SU-DHL-6 (cell line): Measurements from ENCODE around the gene DCLK1.

ENCODE experiments used
- H2AFZ ChIP-seq: fragments of 200-600 bp; sonication (generic); 2 replicates; pipeline ENCODE4 v1.6.1; 2014; ENCODE audit warnings: low read depth, mild to moderate bottlenecking, moderate library complexity, mixed read lengths, antibody characterized with exemption, low read length; ENCODE audit not compliant: severe bottlenecking
- H3F3A ChIP-seq: fragments of 200-600 bp; shearing (Covaris generic); 2 replicates; pipeline ENCODE4 v1.6.0; 2016; ENCODE audit warnings: antibody characterized with exemption, mild to moderate bottlenecking; ENCODE audit not compliant: insufficient read depth
- H3K27ac ChIP-seq: fragments of 200-600 bp; sonication (generic); 2 replicates; pipeline ENCODE4 v1.5.1; 2016; ENCODE audit warnings: low read depth, mild to moderate bottlenecking, low read length, moderate library complexity, mixed read lengths
- H3K27me3 ChIP-seq: fragments of 200-600 bp; sonication (generic), shearing (Covaris generic); 2 replicates; pipeline ENCODE4 v1.6.0; 2014; ENCODE audit warnings: mild to moderate bottlenecking, low read length
- H3K36me3 ChIP-seq: fragments of 200-600 bp; sonication (generic); 2 replicates; pipeline ENCODE4 v1.6.1; 2014; ENCODE audit warnings: mild to moderate bottlenecking, low read length, mixed read lengths
- H3K4me2 ChIP-seq: fragments of 300-600, 200-600 bp; shearing (Covaris generic), sonication (generic); 2 replicates; pipeline ENCODE4 v1.6.0; 2014; ENCODE audit warnings: low read length, low read depth, mild to moderate bottlenecking; ENCODE audit not compliant: poor library complexity, severe bottlenecking
- H3K4me3 ChIP-seq: fragments of 200-600 bp; sonication (generic); 2 replicates; pipeline ENCODE4 v1.5.1; 2014; ENCODE audit warnings: antibody characterized with exemption, low read length, mild to moderate bottlenecking, mixed read lengths; ENCODE audit not compliant: insufficient read depth, poor library complexity, severe bottlenecking
- H3K79me2 ChIP-seq: fragments of 200-600 bp; sonication (generic); 2 replicates; pipeline ENCODE4 v1.6.1; 2014; ENCODE audit warnings: mild to moderate bottlenecking, low read length, moderate library complexity; ENCODE audit not compliant: insufficient read depth
- H3K9ac ChIP-seq: fragments of 200-600 bp; sonication (generic); 2 replicates; pipeline ENCODE4 v1.7.0; 2014; ENCODE audit warnings: mild to moderate bottlenecking, low read length
- H3K9me2 ChIP-seq: fragments of 200-600 bp; sonication (generic); replicated peaks from 2 replicates; pipeline ENCODE4 v1.6.1; 2014; ENCODE audit warnings: low read length; ENCODE audit not compliant: insufficient read depth
- H3K9me3 ChIP-seq: fragments of 200-600 bp; sonication (generic); 2 replicates; pipeline ENCODE4 v1.6.1; 2014; ENCODE audit warnings: low read length, mixed read lengths; ENCODE audit not compliant: insufficient read depth
- H4K20me1 ChIP-seq: fragments of 200-600 bp; sonication (generic); 2 replicates; pipeline ENCODE4 v1.6.1; 2014; ENCODE audit warnings: low read depth, mild to moderate bottlenecking, antibody characterized with exemption, low read length, moderate library complexity, mixed read lengths
- CTCF ChIP-seq: fragments of 200-600 bp; sonication (generic); IDR thresholded peaks from one replicate; pipeline ENCODE4 v1.5.1; 2017; ENCODE audit warnings: antibody characterized with exemption, mild to moderate bottlenecking, low read length, moderate library complexity; ENCODE audit not compliant: insufficient read depth, poor library complexity, severe bottlenecking
- EZH2phosphoT487 ChIP-seq: fragments of 200-600 bp; sonication (generic), shearing (Covaris generic); conservative IDR thresholded peaks from 2 replicates; pipeline ENCODE4 v1.6.1; 2018; ENCODE audit warnings: mild to moderate bottlenecking, antibody characterized with exemption, low read length, moderate library complexity, mixed read lengths

The DCLK1 gene

GRCh38 chr13:35909837-35910540, 221.2 kb downstream of the DCLK1 start:
- H2AFZ ChIP-seq = no peak overlapping the region
- no peak overlapping the region for H3K4me2 ChIP-seq
- H3K9ac ChIP-seq = no peak overlapping the region
- no peak overlapping the region for H3K27ac ChIP-seq
- no peaks in the 10 kb centered on the region for H3K27me3 ChIP-seq
- no peaks in the 10 kb centered on the region for H3K79me2 ChIP-seq
- TF ChIP-seq EZH2phosphoT487 = no peak
- no peak for TF ChIP-seq CTCF
- no peaks in the 10 kb centered on the region for H3F3A ChIP-seq
- H3K4me3 ChIP-seq = no peak overlapping the region
- no peaks in the 10 kb centered on the region for H4K20me1 ChIP-seq
- no peaks in the 10 kb centered on the region for H3K9me2 ChIP-seq
- no peaks in the 10 kb centered on the region for H3K9me3 ChIP-seq
- no peaks in the 10 kb centered on the region for H3K36me3 ChIP-seq

- Histone ChIP-seq H3K9ac (no peak overlapping the region), H3K9me2 (no peaks in the 10 kb centered on the region), H3K4me2 (no peak overlapping the region), H3K9me3 (no peaks in the 10 kb centered on the region), H3K27ac (no peak overlapping the region), H3K36me3 (no peaks in the 10 kb centered on the region), H3K4me3 (no peak overlapping the region), H3K79me2 (no peaks in the 10 kb centered on the region), H3K27me3 (no peaks in the 10 kb centered on the region), H3F3A (no peaks in the 10 kb centered on the region), H2AFZ (no peak overlapping the region), H4K20me1 (no peaks in the 10 kb centered on the region)
- TF ChIP-seq EZH2phosphoT487 (no peak), CTCF (no peak)
These were observed 222.1 kb downstream of the DCLK1 start for GRCh38 chr13:35909091-35909490.

GRCh38 chr13:35908226-35908625, 223.0 kb downstream of the DCLK1 start:
- Histone ChIP-seq H3K9ac (no peak overlapping the region), H3K4me3 (no peak overlapping the region), H3K9me2 (no peaks in the 10 kb centered on the region), H3K27ac (no peak overlapping the region), H4K20me1 (no peaks in the 10 kb centered on the region), H3K9me3 (no peaks in the 10 kb centered on the region), H2AFZ (no peak overlapping the region), H3K36me3 (no peaks in the 10 kb centered on the region), H3F3A (no peaks in the 10 kb centered on the region), H3K27me3 (no peaks in the 10 kb centered on the region), H3K79me2 (no peaks in the 10 kb centered on the region), H3K4me2 (no peak overlapping the region)
- no peak for TF ChIP-seq EZH2phosphoT487
- TF ChIP-seq CTCF = no peak
